ENCODE results near the gene SPOCK3. TPM values are rescaled to one million over a fixed set of nuclear protein-coding genes. Genes with fewer than 3 reads are reported as not detected.

Gene SPOCK3
- total and polyA plus RNA-seq, 2 of the 13 experiments (the other 11 are each of a cell fraction or from before 2014, with no cell fraction given), result not detected

- Histone ChIP-seq H3K36me3 (replicated peaks in 1 of 2; ENCODE audit: control insufficient read depth in 1 of 2, insufficient read depth in 2 of 2, low read length in 2 of 2) (no peaks in the 10 kb centered on the region), H3K4me2 (ENCODE audit: low read depth, low read length) (no peak overlapping the region), H3K27ac (ENCODE audit: extremely low read length, insufficient read depth, low read length) (no peak overlapping the region), H3K9me3 (ENCODE audit: low read length) (no peaks in the 10 kb centered on the region), H3K27me3 (ENCODE audit: control insufficient read depth in 1 of 2, insufficient read depth in 2 of 2, low read length in 2 of 2) (no peaks in the 10 kb centered on the region), H3K9ac (ENCODE audit: insufficient read depth, low read depth, low read length) (no peak overlapping the region), H3K79me2 (ENCODE audit: insufficient read depth, low read length) (no peaks in the 10 kb centered on the region), H3K4me3 (replicated peaks in 1 of 3; ENCODE audit: insufficient read depth in 1 of 3, low read depth in 2 of 3, low read length in 3 of 3) (no peak overlapping the region), H2AFZ (ENCODE audit: low read length) (no peak overlapping the region), H3K4me1 (ENCODE audit: insufficient read depth, low read length) (no peaks in the 10 kb centered on the region), H4K20me1 (ENCODE audit: insufficient read depth, low read length) (no peaks in the 10 kb centered on the region)
- no peak for ATAC-seq
- WGBS (ENCODE audit: low lambda C conversion rate), result 7% methylated on average over 2 of the region's 2 CpGs
- DNase-seq (ENCODE audit: low spot score), result no peak
- in situ Hi-C loops (cut with HindIII; ENCODE audit: extremely low pct_ligation_motif_present, low pct_unique_long_range_greater_than_20kb), result no loop called here
- POLR2A ChIA-PET, result no interaction called here
- CTCF ChIA-PET (ENCODE audit: low intra/inter-chr PET ratio, low total read pairs), result no interaction called here
- no peak for FAIRE-seq
- BruUV-seq (replicated peaks), result no TSS peak
- intact Hi-C loops (cut with micrococcal nuclease; ENCODE audit: unreplicated experiment), result no loop called here
- TF ChIP-seq TERF1 (CRISPR knock-in tag; IDR thresholded peaks at IDR 0.05) (no peak), ZNF674 (CRISPR knock-in tag; IDR thresholded peaks at IDR 0.05; ENCODE audit: low read depth) (no peak), CHCHD3 (CRISPR knock-in tag; IDR thresholded peaks at IDR 0.05) (no peak), KDM2A (CRISPR knock-in tag; IDR thresholded peaks at IDR 0.05; ENCODE audit: borderline replicate concordance, low read depth) (no peak), ZNF687 (CRISPR knock-in tag; IDR thresholded peaks at IDR 0.05) (no peak), ZNF709 (CRISPR knock-in tag; IDR thresholded peaks at IDR 0.05) (no peak), TFAP4 (IDR thresholded peaks at IDR 0.05; ENCODE audit: borderline replicate concordance, low read depth) (no peak), ARNT (IDR thresholded peaks at IDR 0.05) (no peak), RBAK (CRISPR knock-in tag; IDR thresholded peaks at IDR 0.05) (no peak), HNF1A (IDR thresholded peaks at IDR 0.05; ENCODE audit: low read depth) (no peak), HNF1A (CRISPR knock-in tag; IDR thresholded peaks at IDR 0.05; ENCODE audit: borderline replicate concordance) (no peak), RAD21 (CRISPR knock-in tag; IDR thresholded peaks at IDR 0.05) (no peak), HMGXB4 (CRISPR knock-in tag; IDR thresholded peaks at IDR 0.05; ENCODE audit: borderline replicate concordance in 1 of 2, low read depth in 1 of 2) (no peak)
These were observed 123.2 kb downstream of the SPOCK3 start for GRCh38 chr4:167111092-167111491.
